ENCODE measurements around the gene MLEC.

MLEC gene

GRCh38 chr12:120696626-120697025 is 9.7 kb downstream of the MLEC start:
- DNase-seq = no peak

GRCh38 chr12:120697344-120697743 is 10.4 kb downstream of the MLEC start:
- DNase-seq = no peak

- DNase-seq = no peak
Observed at GRCh38 chr12:120698665-120699064, 11.7 kb downstream of the MLEC start.

GRCh38 chr12:120699553-120699952 is 12.6 kb downstream of the MLEC start:
- DNase-seq = no peak

- DNase-seq = no peak
Observed at GRCh38 chr12:120700886-120701285, 13.9 kb downstream of the MLEC start.

GRCh38 chr12:120702637-120703036 is 15.7 kb downstream of the MLEC start:
- no peak for DNase-seq

GRCh38 chr12:120703311-120703942 is 16.5 kb downstream of the MLEC start:
- no peak for DNase-seq

GRCh38 chr12:120705618-120706017 is 18.7 kb downstream of the MLEC start:
- DNase-seq = no peak

- DNase-seq = no peak
Observed at GRCh38 chr12:120706029-120706428, 19.1 kb downstream of the MLEC start.

GRCh38 chr12:120708651-120709050 is 21.7 kb downstream of the MLEC start:
- DNase-seq = no peak

GRCh38 chr12:120710031-120710804 is 23.3 kb downstream of the MLEC start, which contains the start of gene UNC119B:
UNC119B (plus strand) TSS chr12:120710458; CDS start chr12:120710475, 17 bp downstream.
- peak; percentile 23 for DNase-seq

- DNase-seq = no peak
Observed at GRCh38 chr12:120710805-120711296, 23.9 kb downstream of the MLEC start.

- DNase-seq = no peak
Observed at GRCh38 chr12:120711411-120711810, 24.5 kb downstream of the MLEC start.

- no peak for DNase-seq
Observed at GRCh38 chr12:120712610-120713009, 25.7 kb downstream of the MLEC start.

GRCh38 chr12:120713861-120714482 is 27.0 kb downstream of the MLEC start:
- peak; percentile 67 for DNase-seq

- DNase-seq = no peak
Observed at GRCh38 chr12:120718055-120718454, 31.1 kb downstream of the MLEC start.

GRCh38 chr12:120719072-120719471 is 32.1 kb downstream of the MLEC start:
- DNase-seq = no peak

- DNase-seq = no peak
Observed at GRCh38 chr12:120719496-120720233, 32.7 kb downstream of the MLEC start.

GRCh38 chr12:120720234-120720986 is 33.5 kb downstream of the MLEC start:
- DNase-seq = no peak

GRCh38 chr12:120720987-120721801 is 34.2 kb downstream of the MLEC start:
- DNase-seq = no peak

GRCh38 chr12:120721866-120722265 is 34.9 kb downstream of the MLEC start:
- no peak for DNase-seq

Data from NCI-H1694 treated with DMSO at 0.1 percent for 48 hours (cell line).